UCSD-AML1 (cell line): ENCODE measurements around the gene TET1.
"Not testable (repeated sequence)": the region's sequence is repeated elsewhere in the genome, so short reads cannot be mapped to it uniquely, and the experiment has no call there.

Experiments
- DNase-seq: peaks from one replicate; lab custom pipeline; 2025; ENCODE audit not compliant: unreplicated experiment; lab: John Stamatoyannopoulos, UW

The TET1 gene

DNA sequence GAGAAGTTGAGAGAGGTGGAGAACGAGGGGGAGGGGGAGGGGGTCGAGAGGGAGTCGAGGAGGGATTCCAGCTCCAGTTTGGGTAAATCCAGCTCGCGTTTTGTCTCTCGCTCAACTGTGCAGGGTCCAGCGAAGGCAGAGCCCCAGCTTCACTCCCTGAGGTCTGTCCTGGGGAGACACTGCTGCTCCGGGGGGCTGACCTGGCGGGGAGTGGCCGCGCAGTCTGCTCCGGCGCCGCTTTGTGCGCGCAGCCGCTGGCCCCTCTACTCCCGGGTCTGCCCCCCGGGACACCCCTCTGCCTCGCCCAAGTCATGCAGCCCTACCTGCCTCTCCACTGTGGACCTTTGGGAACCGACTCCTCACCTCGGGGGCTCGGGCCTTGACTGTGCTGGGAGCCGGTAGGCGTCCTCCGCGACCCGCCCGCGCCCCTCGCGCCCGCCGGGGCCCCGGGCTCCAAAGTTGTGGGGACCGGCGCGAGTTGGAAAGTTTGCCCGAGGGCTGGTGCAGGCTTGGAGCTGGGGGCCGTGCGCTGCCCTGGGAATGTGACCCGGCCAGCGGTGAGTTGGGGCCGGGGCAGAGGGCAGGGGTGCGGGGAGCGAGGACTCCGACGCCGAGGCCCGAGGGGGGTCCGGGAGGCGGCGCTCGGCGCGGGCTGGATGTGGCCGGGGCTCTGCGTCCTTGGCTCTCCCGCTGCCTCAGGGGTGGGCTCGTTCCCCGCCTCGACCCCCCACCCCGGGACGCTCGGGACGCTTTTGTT lies at the start of gene TET1:
Gene TET1 (plus strand): TSS at position 152 of the 757 bp plus-strand sequence. CDS start 12,002 bp downstream, outside the sequence.
- DNase-seq: peak; percentile 19

DNA sequence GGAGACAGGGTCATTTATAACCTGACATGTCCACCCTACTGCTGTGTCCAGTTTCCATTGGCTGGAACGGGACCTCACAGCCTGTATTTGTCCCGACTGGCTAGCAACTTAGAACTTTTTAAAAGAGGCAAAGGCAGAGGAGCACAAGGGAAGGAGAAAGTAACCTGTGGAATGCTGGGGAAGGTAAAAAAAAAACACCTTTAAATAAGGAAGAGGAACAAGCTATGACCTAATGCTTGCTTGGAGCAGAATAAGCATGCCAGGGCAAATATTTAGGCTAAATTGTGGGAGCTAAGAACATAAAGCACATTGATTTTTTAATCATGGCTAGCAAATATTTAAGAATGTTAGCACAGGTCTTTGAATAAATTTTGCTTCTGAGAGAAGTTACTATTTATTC lies 43.9 kb upstream of the TET1 start:
- DNase-seq: not testable (repeated sequence)

DNA sequence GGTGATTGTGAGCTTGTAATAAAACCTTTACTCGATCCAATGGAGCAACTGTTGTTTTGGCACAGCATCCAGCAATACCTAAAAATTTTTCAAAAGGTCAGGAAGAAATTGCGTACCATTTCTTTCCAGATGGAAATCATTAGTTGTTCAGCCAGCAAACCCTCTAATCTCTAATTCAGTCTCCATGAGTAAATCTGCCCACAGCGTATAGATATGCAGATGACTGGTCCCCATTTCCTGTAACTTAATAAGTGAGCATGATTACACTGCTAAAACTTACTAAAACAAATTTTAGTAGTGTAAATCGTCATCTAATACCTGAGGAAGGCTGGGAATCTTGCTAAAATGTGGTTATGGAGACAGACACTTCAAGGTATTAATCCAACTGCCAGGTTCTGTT lies 43.4 kb upstream of the TET1 start:
- no peak for DNase-seq

DNA sequence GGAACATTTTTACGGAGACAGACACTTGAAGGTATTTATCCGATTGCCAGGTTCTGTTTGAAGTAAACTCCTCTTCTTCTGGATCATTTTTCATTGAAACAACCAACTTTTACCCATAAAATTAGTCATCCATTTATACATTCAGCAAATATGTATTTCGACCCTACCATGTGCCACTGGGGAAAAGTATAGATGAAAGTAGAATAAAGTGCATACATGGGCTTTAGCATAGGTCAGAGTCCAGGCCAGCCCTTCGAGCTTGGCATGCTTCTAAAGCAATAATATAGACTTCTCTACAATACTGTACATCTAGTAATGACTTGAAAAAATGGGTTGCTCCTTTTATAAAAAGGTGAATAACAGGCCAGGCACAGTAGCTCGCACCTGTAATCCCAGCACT lies 42.9 kb upstream of the TET1 start:
- no peak for DNase-seq

DNA sequence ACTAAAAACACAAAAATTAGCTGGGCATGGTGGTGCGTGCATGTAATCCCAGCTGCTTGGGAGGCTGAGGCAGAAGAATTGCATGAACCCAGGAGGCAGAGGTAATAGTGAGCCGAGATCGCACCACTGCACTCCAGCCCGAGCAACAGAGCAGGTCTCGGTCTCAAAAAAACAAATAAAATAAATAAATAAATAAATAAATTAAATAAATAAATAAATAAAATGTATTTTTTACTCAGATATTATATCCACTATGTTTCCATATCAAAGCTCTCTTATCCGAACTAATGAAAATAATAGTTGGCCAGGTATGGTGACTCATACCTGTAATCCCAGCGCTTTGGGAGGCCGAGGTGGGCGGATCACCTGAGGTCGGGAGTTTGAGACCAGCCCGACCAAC lies 41.5 kb upstream of the TET1 start:
- not testable (repeated sequence) for DNase-seq

DNA sequence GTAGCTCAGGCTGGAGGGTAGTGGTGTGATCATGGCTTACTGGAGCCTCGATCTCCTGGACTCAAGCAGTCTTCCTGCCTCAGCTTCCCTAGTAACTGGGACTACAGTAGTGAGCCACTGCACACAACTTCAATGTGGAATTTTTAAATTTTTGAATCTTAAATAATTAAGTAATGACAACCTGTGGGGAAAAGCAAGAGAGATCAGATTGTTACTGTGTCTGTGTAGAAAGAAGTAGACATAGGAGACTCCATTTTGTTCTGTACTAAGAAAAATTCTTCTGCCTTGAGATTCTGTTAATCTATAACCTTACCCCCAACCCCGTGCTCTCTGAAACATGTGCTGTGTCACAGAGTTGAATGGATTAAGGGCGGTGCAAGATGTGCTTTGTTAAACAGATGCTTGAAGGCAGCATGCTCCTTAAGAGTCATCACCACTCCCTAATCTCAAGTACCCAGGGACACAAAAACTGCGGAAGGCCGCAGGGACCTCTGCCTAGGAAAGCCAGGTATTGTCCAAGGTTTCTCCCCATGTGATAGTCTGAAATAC lies 34.6 kb upstream of the TET1 start:
- not testable (repeated sequence) for DNase-seq

DNA sequence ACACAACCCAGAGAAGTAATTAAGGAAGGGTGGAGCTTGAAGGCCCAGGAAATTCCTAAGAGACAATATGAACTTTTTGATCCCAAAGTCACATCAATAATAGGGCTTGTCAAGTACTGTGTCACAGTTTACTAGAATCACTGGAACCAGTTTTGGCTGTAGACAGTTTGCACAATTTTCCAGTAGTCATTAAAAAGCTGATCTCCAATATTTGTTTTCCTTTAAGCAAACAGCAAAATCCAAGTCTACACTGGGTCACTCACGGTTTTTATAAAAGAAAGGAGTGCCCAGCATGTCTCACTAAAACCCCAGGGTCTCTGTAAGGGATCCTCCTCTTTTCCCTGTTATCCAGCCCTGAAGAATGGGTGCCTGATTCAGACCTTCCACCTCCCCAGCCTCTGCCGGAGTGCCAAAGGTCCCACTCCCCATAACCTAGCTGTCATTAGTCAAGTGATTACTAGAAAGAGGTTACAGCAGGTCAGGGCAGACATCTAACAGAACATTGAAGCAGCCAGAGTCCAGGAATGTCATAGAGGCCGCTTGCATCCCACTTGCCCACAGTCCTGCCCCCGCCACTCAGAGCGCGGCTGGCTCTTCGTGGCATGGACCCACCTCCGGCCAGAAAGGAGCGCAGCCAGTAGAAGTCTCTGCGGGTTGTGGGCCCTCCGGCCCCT lies 33.4 kb upstream of the TET1 start:
- no peak for DNase-seq

DNA sequence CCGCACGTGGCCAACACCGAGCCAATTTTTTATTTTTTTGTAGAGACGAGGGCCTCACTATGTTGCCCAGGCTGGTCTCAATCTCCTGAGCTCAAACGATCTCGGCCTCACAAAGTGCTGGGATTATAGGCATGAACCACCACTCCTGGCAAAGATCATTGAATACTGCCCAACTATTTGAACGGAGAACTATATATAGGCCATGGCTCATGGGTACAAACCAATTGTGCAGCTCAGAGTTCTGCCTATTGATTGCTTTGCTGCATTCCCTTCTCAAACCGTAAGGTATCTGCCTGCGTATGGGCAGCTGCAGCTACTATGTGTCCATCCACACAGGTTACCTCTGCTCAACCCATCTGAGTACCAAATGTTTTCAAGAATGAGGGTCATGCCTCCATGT lies 23.2 kb upstream of the TET1 start:
- DNase-seq: no peak

DNA sequence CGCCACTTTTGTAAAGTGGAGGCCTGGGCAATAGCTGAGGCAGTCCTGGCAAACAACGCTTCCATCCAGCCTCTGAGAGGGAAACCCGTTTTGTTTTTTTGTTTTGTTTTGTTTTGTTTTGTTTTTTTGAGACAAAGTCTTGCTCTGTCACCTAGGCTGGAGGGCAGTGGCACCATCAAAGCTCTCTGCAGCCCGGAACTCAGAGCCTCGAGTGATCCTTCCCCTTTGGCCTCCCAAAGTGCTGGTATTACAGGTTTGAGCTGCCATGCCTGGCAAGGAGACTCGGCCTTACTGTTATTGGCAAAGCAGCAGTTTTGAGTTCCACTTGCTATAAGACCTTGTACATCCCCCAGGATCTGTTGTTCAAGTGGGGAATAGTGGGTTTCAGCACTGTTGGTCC lies 22.3 kb upstream of the TET1 start:
- no peak for DNase-seq

DNA sequence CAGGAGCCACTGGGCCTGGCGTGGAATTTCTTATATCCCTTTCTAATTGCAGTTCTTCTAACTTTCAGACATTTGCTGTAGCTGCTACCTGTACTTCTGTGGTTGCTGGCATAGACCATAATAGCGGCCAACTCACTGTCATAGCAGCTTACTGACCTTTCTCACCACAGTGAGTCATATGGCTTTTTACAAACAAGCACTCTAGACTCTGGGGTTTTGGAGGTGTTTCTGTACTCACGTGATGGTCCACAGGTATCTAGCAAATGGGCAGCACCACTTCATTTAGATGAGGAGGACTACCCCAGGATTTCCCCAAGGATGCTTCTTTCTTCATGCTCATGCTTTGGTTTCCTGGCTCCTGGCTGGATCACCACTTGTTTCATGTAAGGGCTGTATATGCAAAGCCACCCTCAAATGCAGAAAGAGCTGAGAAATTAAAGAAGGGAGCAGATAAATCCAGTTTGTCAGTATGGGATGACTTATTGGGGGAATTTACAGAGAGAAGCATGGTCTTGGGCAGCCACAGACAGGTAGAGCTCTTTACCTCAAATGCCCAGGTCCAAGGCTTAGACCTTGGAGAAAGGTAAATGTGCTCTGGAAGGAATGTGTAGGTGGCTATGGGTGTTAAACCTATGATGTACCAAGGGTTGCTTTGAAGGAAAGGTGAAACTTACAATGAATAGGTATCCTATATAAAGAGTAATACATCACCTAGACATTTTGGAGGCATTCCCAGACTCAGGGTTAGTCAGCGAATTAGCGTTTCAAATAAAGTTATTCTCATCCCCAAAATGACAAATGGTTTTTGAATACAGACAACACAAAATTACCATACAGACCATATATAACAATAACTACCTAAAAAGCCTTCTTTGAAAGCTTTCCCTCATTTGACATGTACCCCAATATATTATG lies 16.9 kb upstream of the TET1 start:
- no peak for DNase-seq

DNA sequence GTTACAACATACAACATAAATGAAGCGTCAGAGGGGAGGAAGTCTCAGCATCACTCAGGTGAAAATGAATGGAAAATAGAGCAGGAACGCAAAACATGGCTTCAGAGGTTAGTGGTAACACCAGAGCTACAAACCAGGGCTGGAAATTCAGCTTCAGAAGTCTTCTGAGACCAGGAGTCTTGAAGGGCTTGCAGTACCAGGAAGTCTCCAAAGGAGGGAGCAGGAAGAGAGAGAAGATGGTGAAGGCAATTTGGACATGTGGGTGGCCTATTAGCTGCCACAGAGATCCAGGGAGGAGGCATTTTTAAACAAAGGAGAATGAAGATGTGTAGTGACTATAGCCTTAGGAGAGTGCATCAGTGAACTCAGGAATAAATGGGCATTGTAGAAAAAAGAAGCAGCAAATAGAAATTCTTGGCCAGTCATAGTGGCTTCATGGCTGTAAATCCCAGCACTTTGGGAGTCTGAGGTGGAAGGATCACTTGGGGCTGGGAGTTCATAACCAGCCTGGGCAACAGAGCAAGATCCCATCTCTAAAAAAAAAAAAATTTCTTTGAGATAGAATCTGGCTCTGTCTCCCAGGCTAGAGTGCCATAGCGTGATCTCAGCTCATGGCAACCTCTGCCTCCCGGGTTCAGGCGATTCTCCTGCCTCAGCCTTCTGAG lies 9.3 kb upstream of the TET1 start:
- DNase-seq: peak; percentile 12

DNA sequence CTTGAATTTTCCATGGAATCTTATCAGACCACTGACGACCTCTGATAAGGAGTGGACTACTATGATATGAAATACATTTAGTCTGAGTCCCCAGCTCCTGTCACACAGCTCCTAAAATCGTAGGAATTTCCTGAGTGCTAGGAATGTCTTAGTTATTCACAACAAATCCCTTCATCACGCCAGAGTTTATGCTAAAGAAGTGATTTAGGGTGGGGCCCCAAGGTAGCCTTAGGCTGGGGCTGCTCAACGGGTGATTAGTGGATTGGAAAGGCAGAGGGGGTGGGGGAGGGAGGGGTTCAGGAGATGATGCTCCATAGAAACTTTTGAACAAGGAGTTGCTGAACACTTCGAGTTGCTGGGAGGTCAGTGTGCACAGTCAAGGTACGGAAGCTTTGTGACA lies 7.0 kb upstream of the TET1 start:
- no peak for DNase-seq

DNA sequence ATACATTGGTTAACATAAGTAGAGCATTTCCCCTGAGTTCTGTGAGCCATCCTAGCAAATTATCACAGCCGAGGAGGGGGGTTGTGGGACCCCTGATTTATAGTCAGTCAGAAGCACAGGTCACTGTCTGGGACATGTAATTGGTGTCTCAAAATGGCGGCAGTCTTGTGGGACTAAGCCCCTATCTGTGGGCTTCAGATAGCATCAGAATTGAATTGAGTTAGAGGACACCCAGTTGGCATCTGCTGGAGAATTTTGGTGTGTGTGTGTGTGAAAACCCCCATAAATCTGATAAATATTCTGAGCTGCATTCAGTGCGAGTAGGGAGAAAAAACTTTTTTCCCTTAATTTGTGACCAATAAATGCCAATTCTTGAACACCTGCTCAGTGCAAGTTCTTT lies 6.5 kb upstream of the TET1 start:
- DNase-seq: no peak

DNA sequence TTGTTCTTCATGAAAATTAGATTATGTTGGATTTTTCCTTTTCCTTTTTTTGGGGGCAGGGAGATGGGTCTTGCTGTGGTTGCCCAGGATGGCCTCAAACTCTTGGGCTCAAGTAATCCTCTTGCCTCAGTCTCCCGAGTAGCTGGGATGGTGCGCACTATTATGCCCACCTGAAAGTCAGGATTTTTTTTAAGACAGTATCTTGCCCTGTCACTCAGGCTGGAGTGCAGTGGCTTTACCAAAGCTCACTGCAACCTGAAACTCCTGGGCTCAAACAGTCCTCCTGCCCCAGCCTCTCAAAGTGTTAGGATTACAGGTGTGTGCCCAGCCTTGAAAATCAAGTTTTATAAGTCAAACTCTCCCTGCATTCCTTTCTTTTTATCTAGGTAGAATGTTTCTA lies 1.7 kb upstream of the TET1 start:
- DNase-seq: no peak

DNA sequence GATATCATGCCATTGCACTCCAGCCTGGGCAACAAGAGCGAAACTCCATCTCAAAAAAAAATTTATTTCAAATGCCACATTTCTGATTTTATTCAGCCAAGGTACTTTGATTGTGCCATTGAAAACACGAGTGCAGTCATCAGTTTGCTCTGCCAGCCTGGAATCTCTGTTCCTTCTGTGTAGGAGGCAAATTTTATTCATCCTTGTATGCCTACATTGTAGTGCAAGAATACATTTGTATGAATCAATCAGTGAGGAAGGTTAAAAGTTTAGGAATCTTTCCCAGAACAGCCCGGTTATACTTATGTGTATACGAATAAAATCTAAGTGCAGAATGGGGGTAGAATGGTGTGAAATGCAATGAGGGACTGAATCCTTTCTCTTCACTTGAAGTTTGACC lies 886 bp upstream of the TET1 start:
- no peak for DNase-seq

DNA sequence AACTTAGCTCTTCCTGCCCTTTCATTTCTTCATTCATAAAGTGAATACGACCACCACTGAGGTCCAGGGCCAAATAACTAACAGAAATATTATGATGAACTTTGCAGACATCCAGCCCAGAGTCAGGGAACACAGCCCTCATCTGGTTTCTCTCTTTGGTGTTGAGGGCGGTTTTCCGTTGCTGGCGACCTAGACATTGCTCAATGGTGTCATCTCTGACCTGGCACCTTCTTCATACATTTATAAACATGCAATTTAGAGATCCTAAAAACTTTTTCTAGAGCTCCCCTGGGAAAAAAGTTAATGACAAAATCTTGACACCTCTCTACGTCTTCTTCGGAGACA lies 324 bp upstream of the TET1 start:
- DNase-seq: no peak

DNA sequence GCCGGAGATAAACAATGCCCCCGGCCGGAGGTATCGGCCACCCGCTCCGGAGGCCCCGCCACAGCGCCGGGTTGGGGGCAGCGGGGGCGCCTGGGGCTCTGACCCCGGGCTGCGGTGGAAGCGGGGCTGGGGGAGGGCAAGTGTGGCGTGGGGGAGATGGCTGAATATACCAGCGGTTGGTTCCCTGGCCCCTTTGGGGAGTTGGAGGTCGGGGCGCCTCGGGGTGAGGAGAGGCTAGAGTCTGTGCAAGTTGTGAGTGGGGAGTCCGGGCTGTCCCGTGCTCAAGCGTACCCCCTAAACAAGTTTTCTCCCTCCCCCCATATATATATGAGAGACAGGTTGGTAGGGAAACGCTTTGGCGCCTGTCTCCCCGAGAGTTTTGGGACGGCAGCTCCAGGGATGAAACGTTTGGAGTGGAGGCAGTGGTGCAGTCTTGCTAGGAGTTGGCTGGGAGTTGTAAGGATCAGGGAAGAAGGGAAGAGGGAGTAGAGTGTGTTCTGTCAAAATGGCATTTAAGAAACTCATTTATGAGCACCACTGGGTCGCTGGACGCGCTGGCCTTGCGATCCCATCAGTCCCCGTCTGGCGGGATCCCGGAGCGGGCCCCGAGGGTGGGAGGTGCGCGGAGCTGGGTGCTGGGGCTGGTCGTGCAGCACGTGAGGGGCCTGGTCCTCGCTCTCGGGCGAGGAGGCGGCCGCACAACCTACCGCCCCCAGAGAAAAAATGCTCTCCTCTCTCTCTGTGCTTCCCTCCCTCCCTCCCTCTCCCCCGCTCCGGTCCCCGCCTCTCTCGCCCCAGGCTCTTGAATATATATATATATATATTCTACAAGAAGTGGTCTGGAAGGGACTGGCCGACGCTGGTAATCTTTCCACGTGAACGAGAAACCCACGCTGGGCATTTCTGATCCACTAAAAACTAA lies 1.1 kb downstream of the TET1 start:
- DNase-seq: no peak

DNA sequence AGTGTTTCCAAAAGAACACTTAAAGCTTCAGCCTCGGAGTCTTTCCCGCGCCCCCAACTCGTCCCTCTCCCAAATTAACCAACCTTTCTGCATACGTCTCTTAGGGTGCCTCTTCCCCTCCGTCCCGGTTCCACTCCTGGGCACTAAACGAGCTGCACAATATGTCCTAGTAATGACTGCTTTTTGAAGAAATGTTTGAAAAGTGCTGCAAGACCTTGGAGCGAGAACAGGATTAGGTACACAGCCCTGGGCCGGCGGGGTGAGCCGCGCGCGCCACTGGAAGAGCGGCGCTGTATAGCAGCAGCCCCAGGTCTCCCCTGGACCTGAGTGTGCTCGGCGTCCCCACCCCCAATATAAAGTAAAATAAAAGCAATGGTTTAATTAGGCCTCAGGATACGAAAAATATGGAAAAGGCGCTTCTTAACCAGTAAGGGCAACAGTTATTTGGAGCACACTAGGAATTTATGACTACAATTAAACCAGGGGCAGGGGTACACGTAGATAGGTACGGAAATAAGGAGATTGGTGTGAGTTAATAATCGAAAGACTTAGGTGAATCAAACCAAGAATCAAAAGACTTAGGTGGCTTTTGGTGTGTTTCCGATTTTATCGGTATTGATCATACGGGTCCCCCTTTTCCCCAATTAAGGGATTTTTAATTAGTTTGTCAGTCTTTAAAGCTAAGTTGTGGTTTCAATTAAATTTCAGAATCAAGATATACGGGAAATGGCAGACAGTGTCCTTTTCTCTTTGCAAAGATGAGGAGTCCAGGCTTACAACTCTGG lies 1.9 kb downstream of the TET1 start:
- DNase-seq: no peak
